Measurements from ENCODE around the gene RAPGEF2.

RAPGEF2 gene

GRCh38 chr4:159212675-159213293 lies 109.9 kb downstream of the RAPGEF2 start:
- Histone ChIP-seq H3K27ac (ENCODE audit: low read depth, low read length) (no peak overlapping the region), H4K20me1 (ENCODE audit: control insufficient read depth, insufficient read depth, low read depth, low read length) (no peaks in the 10 kb centered on the region), H3K9me3 (ENCODE audit: control insufficient read depth, insufficient read depth, low read length) (no peaks in the 10 kb centered on the region), H3K4me2 (ENCODE audit: low read length) (no peak overlapping the region), H3K27me3 (ENCODE audit: control insufficient read depth, low read length) (no peaks in the 10 kb centered on the region), H3F3A (ENCODE audit: control insufficient read depth, insufficient read depth) (no peaks in the 10 kb centered on the region), H3K9me2 (replicated peaks; ENCODE audit: control insufficient read depth, low read length) (no peaks in the 10 kb centered on the region), H3K4me1 (ENCODE audit: control insufficient read depth, low read length) (no peaks in the 10 kb centered on the region), H3K36me3 (ENCODE audit: control insufficient read depth, low read length) (no peaks in the 10 kb centered on the region), H3K4me3 (ENCODE audit: low read length) (no peak overlapping the region), H3K79me2 (ENCODE audit: control insufficient read depth, low read length) (no peaks in the 10 kb centered on the region)
- TF ChIP-seq CTCF (IDR thresholded peaks at IDR 0.05; ENCODE audit: low read depth, low read length, poor library complexity, severe bottlenecking) (no peak), EZH2phosphoT487 (IDR thresholded peaks at IDR 0.05; ENCODE audit: borderline replicate concordance, low read length) (no peak)

- H3K4me1 ChIP-seq (ENCODE audit: control insufficient read depth, low read length): no peaks in the 10 kb centered on the region
- H3F3A ChIP-seq (ENCODE audit: control insufficient read depth, insufficient read depth): no peaks in the 10 kb centered on the region
- TF ChIP-seq CTCF (IDR thresholded peaks at IDR 0.05; ENCODE audit: low read depth, low read length, poor library complexity, severe bottlenecking): no peak
- TF ChIP-seq EZH2phosphoT487 (IDR thresholded peaks at IDR 0.05; ENCODE audit: borderline replicate concordance, low read length): no peak
- H3K36me3 ChIP-seq (ENCODE audit: control insufficient read depth, low read length): no peaks in the 10 kb centered on the region
- H3K9me2 ChIP-seq (replicated peaks; ENCODE audit: control insufficient read depth, low read length): no peaks in the 10 kb centered on the region
- no peaks in the 10 kb centered on the region for H3K9me3 ChIP-seq (ENCODE audit: control insufficient read depth, insufficient read depth, low read length)
- H3K4me2 ChIP-seq (ENCODE audit: low read length): no peak overlapping the region
- no peaks in the 10 kb centered on the region for H4K20me1 ChIP-seq (ENCODE audit: control insufficient read depth, insufficient read depth, low read depth, low read length)
- no peaks in the 10 kb centered on the region for H3K79me2 ChIP-seq (ENCODE audit: control insufficient read depth, low read length)
- no peak overlapping the region for H3K27ac ChIP-seq (ENCODE audit: low read depth, low read length)
- H3K27me3 ChIP-seq (ENCODE audit: control insufficient read depth, low read length): no peaks in the 10 kb centered on the region
- no peak overlapping the region for H3K4me3 ChIP-seq (ENCODE audit: low read length)
Observed at GRCh38 chr4:159216834-159217233, 114.0 kb downstream of the RAPGEF2 start.

GRCh38 chr4:159219862-159220261 lies 117.0 kb downstream of the RAPGEF2 start:
- Histone ChIP-seq H3K4me2 (ENCODE audit: low read length) (no peak overlapping the region), H3K4me1 (ENCODE audit: control insufficient read depth, low read length) (no peaks in the 10 kb centered on the region), H3F3A (ENCODE audit: control insufficient read depth, insufficient read depth) (no peaks in the 10 kb centered on the region), H3K79me2 (ENCODE audit: control insufficient read depth, low read length) (no peaks in the 10 kb centered on the region), H3K27me3 (ENCODE audit: control insufficient read depth, low read length) (no peaks in the 10 kb centered on the region), H3K9me2 (replicated peaks; ENCODE audit: control insufficient read depth, low read length) (no peaks in the 10 kb centered on the region), H3K9me3 (ENCODE audit: control insufficient read depth, insufficient read depth, low read length) (no peaks in the 10 kb centered on the region), H3K4me3 (ENCODE audit: low read length) (no peak overlapping the region), H3K27ac (ENCODE audit: low read depth, low read length) (no peak overlapping the region), H3K36me3 (ENCODE audit: control insufficient read depth, low read length) (no peaks in the 10 kb centered on the region), H4K20me1 (ENCODE audit: control insufficient read depth, insufficient read depth, low read depth, low read length) (no peaks in the 10 kb centered on the region)
- no peak for TF ChIP-seq EZH2phosphoT487 (IDR thresholded peaks at IDR 0.05; ENCODE audit: borderline replicate concordance, low read length)
- TF ChIP-seq CTCF (IDR thresholded peaks at IDR 0.05; ENCODE audit: low read depth, low read length, poor library complexity, severe bottlenecking): no peak
